HepG2 (cell line): ENCODE data around the gene DAB2IP. TPM values are rescaled to one million over a fixed set of nuclear protein-coding genes. Genes with fewer than 3 reads are reported as not detected.
A peak's percentile ranks its signal among the peaks of the same experiment; 100 is the strongest.

ENCODE experiments used
- AHDC1 ChIP-seq: sonication (generic); formaldehyde crosslinking; IDR thresholded peaks from 2 replicates; pipeline ENCODE4 v1.5.1; 2020; ENCODE audit warnings: mild to moderate bottlenecking, missing genetic modification reagents, borderline replicate concordance
- BCL6 ChIP-seq: IDR thresholded peaks from 2 replicates; pipeline ENCODE4 v1.6.1; 2016; ENCODE audit warnings: missing genetic modification reagents, missing compliant biosample characterization
- GTF3A ChIP-seq: sonication (generic); formaldehyde crosslinking; conservative IDR thresholded peaks from 2 replicates; pipeline ENCODE4 v1.4.0; 2020; ENCODE audit warnings: mild to moderate bottlenecking, missing genetic modification reagents
- IRF2 ChIP-seq: IDR thresholded peaks from 2 replicates; pipeline ENCODE4 v1.6.1; 2018; ENCODE audit warnings: missing genetic modification reagents, missing compliant biosample characterization
- PATZ1 ChIP-seq: sonication (generic); formaldehyde crosslinking; IDR thresholded peaks from 2 replicates; pipeline ENCODE4 v1.4.0; 2020; ENCODE audit warnings: missing genetic modification reagents
- POGZ ChIP-seq: sonication (generic); formaldehyde crosslinking; IDR thresholded peaks from 2 replicates; pipeline ENCODE4 v1.4.0; 2020; ENCODE audit warnings: mild to moderate bottlenecking, missing genetic modification reagents
- RNF2 ChIP-seq: fragments of 450-650 bp; conservative IDR thresholded peaks from 2 replicates; pipeline ENCODE4 v1.6.1; 2016; ENCODE audit warnings: low read depth
- THAP9 ChIP-seq: sonication (generic); formaldehyde crosslinking; IDR thresholded peaks from 2 replicates; pipeline ENCODE4; 2020; ENCODE audit warnings: missing genetic modification reagents, mild to moderate bottlenecking, borderline replicate concordance
- ZNF317 ChIP-seq: sonication (generic); formaldehyde crosslinking; IDR thresholded peaks from 2 replicates; pipeline ENCODE4 v1.5.0; 2020; ENCODE audit warnings: mild to moderate bottlenecking, missing genetic modification reagents
- ZNF503 ChIP-seq: sonication (generic); formaldehyde crosslinking; IDR thresholded peaks from 2 replicates; pipeline ENCODE4 v1.4.0; 2020; ENCODE audit warnings: missing genetic modification reagents
- polyA plus RNA-seq, 8 experiments: library from polyadenylated mRNA; depleted of rRNA in 3 of 8; stranded (reverse) in 7 of 8; unstranded in 1 of 8; fragments of >200 nt; fragmentation: Illumina TruSeq in 4 of 8; extraction: Trizol in 4 of 8; gene quantifications; 2 replicates each; pipeline versions ENCODE4 v1.2.1 to v1.2.3, GENCODE V29; 2011 to 2016; ENCODE audit warnings: low read depth in 4 of 8, missing spikeins in 1 of 8, mixed read lengths in 1 of 8; ENCODE audit not compliant: insufficient read depth in 1 of 8
- total RNA-seq, 5 experiments: library from RNA; depleted of rRNA; stranded (reverse); fragments of >200 nt; fragmentation: Illumina TruSeq; extraction: Trizol; gene quantifications; 2 replicates each; pipeline ENCODE4 v1.2.3, GENCODE V29; 2016; ENCODE audit warnings: low read depth in 1 of 5

Gene DAB2IP
- total and polyA plus RNA-seq, 2 of the 13 experiments (the other 11 are each of a cell fraction or from before 2014, with no cell fraction given) = 25.3 to 37.9 TPM

- TF ChIP-seq PATZ1 (peak; percentile 88), ZNF317 (CRISPR knock-in tag) (no peak), RNF2 (no peak), POGZ (CRISPR knock-in tag) (no peak), ZNF503 (CRISPR knock-in tag) (no peak), GTF3A (CRISPR knock-in tag) (no peak), AHDC1 (CRISPR knock-in tag) (no peak), BCL6 (peak; percentile 41), IRF2 (CRISPR knock-in tag) (no peak), THAP9 (no peak)
These were observed 18.2 kb upstream of the DAB2IP start (continued) for GRCh38 chr9:121633119-121633714.
